Measurements from ENCODE around the gene SLC22A5. TPM values are rescaled to one million over a fixed set of nuclear protein-coding genes. Genes with fewer than 3 reads are reported as not detected.

SLC22A5 gene
- total RNA-seq (10 to 100 TPM in 6 of 7 donors, 1 to 10 TPM in 1; 8.7 to 37.5 (median 10.6) TPM), polyA plus RNA-seq (10 to 100 TPM in 1 of 2 donors, 1 to 10 TPM in 1; 5.2 to 10.4 TPM)
- long read RNA-seq, donor 1, transcript SLC22A5-201 (10 exons, 3,237 nt) = major isoform, 9 of 24 reads
- long read RNA-seq, donor 1, partial matches to known transcripts = 2 of 24 reads
- long read RNA-seq, donor 1, other reads (novel, unspliced or antisense) = 11 of 24 reads
- long read RNA-seq, donor 2, partial matches to known transcripts = 0 of 1 reads
- long read RNA-seq, donor 2, other reads (novel, unspliced or antisense) = 0 of 1 reads
- long read RNA-seq, donor 3, transcript SLC22A5-201 (10 exons, 3,237 nt) = major isoform, 15 of 24 reads
- long read RNA-seq, donor 3, partial matches to known transcripts = 0 of 24 reads
- long read RNA-seq, donor 3, other reads (novel, unspliced or antisense) = 8 of 24 reads

DNA sequence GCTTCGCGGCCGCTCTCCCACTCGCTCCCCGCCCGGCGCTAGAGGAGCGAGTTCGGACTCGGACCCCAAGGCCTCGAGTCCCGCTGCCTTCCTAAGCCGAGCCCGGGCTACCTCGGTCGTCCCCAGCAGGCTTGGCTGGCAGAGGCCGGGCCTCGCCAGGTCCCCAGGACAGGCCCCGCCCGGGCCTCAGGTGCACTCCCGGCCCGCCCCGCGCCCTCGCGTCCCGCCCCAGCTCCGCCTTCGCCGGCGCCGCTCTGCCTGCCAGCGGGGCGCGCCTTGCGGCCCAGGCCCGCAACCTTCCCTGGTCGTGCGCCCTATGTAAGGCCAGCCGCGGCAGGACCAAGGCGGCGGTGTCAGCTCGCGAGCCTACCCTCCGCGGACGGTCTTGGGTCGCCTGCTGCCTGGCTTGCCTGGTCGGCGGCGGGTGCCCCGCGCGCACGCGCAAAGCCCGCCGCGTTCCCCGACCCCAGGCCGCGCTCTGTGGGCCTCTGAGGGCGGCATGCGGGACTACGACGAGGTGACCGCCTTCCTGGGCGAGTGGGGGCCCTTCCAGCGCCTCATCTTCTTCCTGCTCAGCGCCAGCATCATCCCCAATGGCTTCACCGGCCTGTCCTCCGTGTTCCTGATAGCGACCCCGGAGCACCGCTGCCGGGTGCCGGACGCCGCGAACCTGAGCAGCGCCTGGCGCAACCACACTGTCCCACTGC lies at the start of gene SLC22A5:
TSS of gene SLC22A5 (plus strand) at position 237 of the 707 bp plus-strand sequence. CDS start at position 500, 263 bp downstream.
- WGBS, 3 donors = 0 to 1% (median 1%) methylated on average over 8 to 83 of the region's 83 CpGs
- Histone ChIP-seq H3K27ac (peak within 1 kb of the TSS; percentile 75 to 79), H3K9me3 (no peaks in the 10 kb centered on the region), H3K36me3 (no peaks in the 10 kb centered on the region), H3K4me1 (ENCODE audit: insufficient read depth) (peaks cover 4% of the 10 kb centered on the region), H3K4me3 (peak within 1 kb of the TSS; percentile 77), H3K27me3 (no peaks in the 10 kb centered on the region)
- TF ChIP-seq POLR2A (IDR thresholded peaks at IDR 0.05) = peak; percentile 14
- TF ChIP-seq, protein P1, sequence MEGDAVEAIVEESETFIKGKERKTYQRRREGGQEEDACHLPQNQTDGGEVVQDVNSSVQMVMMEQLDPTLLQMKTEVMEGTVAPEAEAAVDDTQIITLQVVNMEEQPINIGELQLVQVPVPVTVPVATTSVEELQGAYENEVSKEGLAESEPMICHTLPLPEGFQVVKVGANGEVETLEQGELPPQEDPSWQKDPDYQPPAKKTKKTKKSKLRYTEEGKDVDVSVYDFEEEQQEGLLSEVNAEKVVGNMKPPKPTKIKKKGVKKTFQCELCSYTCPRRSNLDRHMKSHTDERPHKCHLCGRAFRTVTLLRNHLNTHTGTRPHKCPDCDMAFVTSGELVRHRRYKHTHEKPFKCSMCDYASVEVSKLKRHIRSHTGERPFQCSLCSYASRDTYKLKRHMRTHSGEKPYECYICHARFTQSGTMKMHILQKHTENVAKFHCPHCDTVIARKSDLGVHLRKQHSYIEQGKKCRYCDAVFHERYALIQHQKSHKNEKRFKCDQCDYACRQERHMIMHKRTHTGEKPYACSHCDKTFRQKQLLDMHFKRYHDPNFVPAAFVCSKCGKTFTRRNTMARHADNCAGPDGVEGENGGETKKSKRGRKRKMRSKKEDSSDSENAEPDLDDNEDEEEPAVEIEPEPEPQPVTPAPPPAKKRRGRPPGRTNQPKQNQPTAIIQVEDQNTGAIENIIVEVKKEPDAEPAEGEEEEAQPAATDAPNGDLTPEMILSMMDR (IDR thresholded peaks at IDR 0.05) = no peak
- peak; percentile 45 to 78 (median 64) for DNase-seq
- intact Hi-C loops (cut with DNase I) = loop anchor here in 2 of 4 donors (10.0 kb wide), 1 partner anchor 75 kb away; the partner anchor contains the start of gene SLC22A4 (in 2 of the 2)

DNA sequence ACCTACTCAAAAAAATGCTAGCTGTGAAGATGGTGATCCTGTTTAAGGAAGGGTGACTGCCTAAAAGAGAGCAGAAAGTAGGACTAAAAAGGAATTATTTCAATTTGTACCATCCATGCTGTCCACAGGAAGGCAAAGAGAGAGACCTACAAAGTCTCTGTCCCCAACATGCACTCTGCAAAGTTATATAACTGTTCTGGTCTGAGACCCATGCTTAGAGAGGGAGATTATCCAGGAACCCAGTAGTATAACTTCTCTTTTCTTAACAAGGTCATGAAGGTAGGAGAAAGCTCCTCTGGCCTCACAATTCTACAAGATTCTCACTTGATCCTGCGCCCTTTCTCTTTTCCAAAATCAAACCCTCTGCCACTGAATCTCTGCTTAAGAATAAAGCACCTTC lies 49.5 kb upstream of the SLC22A5 start:
- Histone ChIP-seq H3K27ac (no peak overlapping the region), H3K4me1 (ENCODE audit: insufficient read depth) (no peaks in the 10 kb centered on the region), H3K9me3 (no peaks in the 10 kb centered on the region), H3K4me3 (no peak overlapping the region), H3K36me3 (no peaks in the 10 kb centered on the region), H3K27me3 (no peaks in the 10 kb centered on the region)
- TF ChIP-seq EP300 (IDR thresholded peaks at IDR 0.05) (no peak), POLR2A (IDR thresholded peaks at IDR 0.05) (no peak)
- 97 to 100% (median 100%) methylated on average over 1 of the region's 1 CpG for WGBS, 3 donors
- no peak for DNase-seq
- intact Hi-C loops (cut with DNase I) = no loop called here

DNA sequence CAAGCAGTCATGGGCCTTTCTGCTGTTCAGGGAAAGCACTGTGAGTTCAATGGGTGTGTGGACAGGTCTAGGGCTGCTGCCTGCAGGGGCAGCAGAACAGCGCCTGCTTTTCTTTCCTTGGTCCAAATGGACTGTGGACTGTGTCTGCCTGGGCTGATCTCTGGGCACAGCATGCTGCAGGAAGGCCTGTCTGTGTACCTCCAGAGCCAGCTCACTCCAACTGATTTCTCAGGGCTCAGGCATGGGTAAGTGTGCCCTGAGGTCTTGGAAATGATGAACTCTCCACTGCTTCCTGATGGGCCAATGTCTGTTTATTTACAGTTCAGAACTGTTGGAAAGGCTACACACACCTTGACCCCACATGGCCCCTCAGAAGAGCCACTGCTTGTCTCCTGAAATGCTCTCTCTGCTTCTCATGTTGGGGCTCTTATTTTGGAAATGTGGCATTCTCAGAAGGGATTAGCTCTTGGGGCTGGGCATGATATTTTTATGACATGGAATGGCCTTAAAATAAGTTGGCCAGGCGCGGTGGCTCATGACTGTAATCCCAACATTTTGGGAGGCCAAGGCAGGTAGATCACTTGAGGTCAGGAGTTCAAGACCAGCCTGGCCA lies 48.3 kb upstream of the SLC22A5 start:
- no peak overlapping the region for H3K27ac ChIP-seq
- WGBS, 3 donors = 90 to 98% (median 98%) methylated on average over 3 of the region's 3 CpGs
- no peak overlapping the region for H3K4me3 ChIP-seq
- H3K4me1 ChIP-seq (ENCODE audit: insufficient read depth) = no peaks in the 10 kb centered on the region
- H3K9me3 ChIP-seq = no peaks in the 10 kb centered on the region
- intact Hi-C loops (cut with DNase I) = no loop called here
- H3K36me3 ChIP-seq = no peaks in the 10 kb centered on the region
- no peaks in the 10 kb centered on the region for H3K27me3 ChIP-seq
- no peak for DNase-seq
- TF ChIP-seq EP300 (IDR thresholded peaks at IDR 0.05) (no peak), POLR2A (IDR thresholded peaks at IDR 0.05) (no peak)
- TF ChIP-seq, protein P1 (IDR thresholded peaks at IDR 0.05) = no peak

DNA sequence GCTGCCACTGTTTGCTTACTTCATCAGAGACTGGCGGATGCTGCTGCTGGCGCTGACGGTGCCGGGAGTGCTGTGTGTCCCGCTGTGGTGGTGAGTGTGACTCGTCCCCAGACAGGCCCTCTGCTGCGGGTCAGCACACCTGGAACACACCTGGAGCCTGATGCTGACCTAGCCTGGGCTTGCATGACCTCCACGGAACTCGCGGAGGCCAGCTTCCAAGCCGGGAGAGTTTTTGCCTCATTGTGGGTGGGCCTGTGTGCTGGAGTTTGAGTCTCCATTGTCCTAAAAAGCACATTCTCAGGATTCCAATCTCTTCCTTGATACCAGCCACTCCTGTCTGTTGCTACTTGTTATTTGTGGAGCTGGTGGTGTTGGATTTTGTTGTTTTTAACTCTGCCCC lies 47.2 kb upstream of the SLC22A5 start:
- Histone ChIP-seq H3K4me3 (no peak overlapping the region), H3K27ac (no peak overlapping the region), H3K36me3 (no peaks in the 10 kb centered on the region), H3K9me3 (no peaks in the 10 kb centered on the region), H3K27me3 (no peaks in the 10 kb centered on the region), H3K4me1 (ENCODE audit: insufficient read depth) (no peaks in the 10 kb centered on the region)
- intact Hi-C loops (cut with DNase I) = no loop called here
- TF ChIP-seq POLR2A (IDR thresholded peaks at IDR 0.05) (no peak), EP300 (IDR thresholded peaks at IDR 0.05) (no peak)
- TF ChIP-seq, protein P1 (IDR thresholded peaks at IDR 0.05) = no peak
- 32 to 40% (median 32%) methylated on average over 11 of the region's 11 CpGs for WGBS, 3 donors
- no peak for DNase-seq
